SKM-1 treated with dmso at 0.1 percent for 144 hours (cell line): ENCODE measurements around the gene PROKR2.

Source experiments
- DNase-seq: peaks from one replicate; lab custom pipeline; 2025; ENCODE audit not compliant: unreplicated experiment; lab: John Stamatoyannopoulos, UW

The PROKR2 gene

GRCh38 chr20:5290596-5290995, 26.2 kb downstream of the PROKR2 start:
- DNase-seq, result no peak

DNA sequence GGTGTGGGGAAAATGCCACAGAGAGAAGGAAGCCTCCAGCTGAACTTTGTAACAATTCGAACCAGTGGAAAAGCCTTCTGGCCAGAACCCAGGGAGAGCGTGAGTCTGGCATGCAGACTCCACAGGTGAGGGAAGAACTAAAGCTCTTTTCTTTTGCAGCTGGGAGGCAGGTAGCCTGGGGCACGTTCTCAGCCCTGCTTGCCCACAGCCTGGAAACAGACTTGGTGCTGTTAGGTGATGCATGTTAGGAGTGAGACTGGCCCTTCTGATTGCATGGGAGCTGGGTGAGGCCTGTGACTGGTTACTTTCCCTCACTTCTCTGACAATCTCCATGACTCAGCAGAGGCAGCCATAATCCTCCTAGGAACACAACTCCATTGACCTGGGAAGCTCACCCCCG, 34.2 kb downstream of the PROKR2 start:
- DNase-seq, result no peak

GRCh38 chr20:5279661-5280060, 37.1 kb downstream of the PROKR2 start:
- DNase-seq, result no peak

DNA sequence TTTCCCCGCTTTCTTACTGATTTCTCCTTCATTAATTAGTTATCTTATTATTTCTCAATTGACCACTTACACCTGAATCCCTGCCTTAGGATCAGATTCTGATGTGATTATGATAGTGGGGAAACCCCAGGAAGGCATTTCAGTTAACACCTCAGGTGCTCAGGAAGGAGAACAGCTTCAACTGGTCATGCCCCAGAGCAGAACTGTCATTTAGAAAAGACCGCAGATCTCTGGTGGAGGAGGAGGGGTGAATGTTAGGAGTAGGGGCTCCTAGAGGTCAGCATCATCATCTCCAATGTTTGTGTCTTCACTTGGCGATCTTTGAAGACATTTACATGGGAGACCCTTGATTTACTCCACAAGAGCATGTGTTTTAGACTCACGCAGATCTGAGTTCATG, 44.5 kb downstream of the PROKR2 start:
- DNase-seq, result no peak

DNA sequence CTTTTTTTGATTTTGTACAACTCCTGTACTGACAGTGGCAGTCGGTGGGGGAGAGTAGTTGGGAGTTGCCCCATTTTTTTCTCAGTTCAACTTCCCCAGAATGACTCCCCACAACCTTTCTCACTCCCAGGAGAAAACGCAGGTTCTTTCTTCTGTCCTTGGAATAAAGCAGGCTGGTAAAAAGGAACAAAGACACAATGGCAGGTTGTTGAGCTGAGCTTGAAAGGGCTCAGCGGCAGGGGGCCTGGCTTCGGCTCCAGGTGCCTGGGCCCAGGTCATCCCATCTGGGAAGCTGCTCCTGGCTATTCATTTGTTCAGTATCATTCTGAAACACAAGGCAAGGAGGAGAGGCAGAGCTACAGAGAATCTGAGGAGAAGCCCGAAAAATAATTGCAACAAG, 46.2 kb downstream of the PROKR2 start:
- DNase-seq, result no peak

- no peak for DNase-seq
These were observed 48.3 kb downstream of the PROKR2 start for GRCh38 chr20:5268449-5268848.

GRCh38 chr20:5267092-5267491, 49.7 kb downstream of the PROKR2 start:
- DNase-seq, result no peak
